IMR-90 (cell line): ENCODE measurements around the gene PCED1B. TPM values are rescaled to one million over a fixed set of nuclear protein-coding genes. Genes with fewer than 3 reads are reported as not detected.

ENCODE experiments used
- ATAC-seq: fragments of 200-7000 bp; cut with Tn5 transposase; 2 replicates; pipeline ENCODE4 v1.9.1; 2020; ENCODE audit warnings: low read depth, mild to moderate bottlenecking, moderate library complexity
- BruUV-seq: library from RNA; stranded (reverse); fragments of 400-500 nt; replicated peaks from 2 replicates; lab custom pipeline; 2021; lab: Mats Ljungman, UMichigan
- CTCF ChIA-PET: fragments of 300-600 bp; formaldehyde crosslinking; extraction: SDS; loops from one replicate; lab custom pipeline; 2021; ENCODE audit warnings: antibody characterized with exemption; lab: Yijun Ruan, JAX
- POLR2A ChIA-PET: fragments of 300-600 bp; sonication (Branson Sonifier 250); formaldehyde crosslinking; loops from one replicate; lab custom pipeline; 2022; ENCODE audit warnings: antibody characterized with exemption; ENCODE audit not compliant: unreplicated experiment; lab: Charles Lee
- DNase-seq: peaks from one replicate; pipeline ENCODE4 v3.0.0; 2013
- H2AFZ ChIP-seq: replicated peaks from 2 replicates; pipeline ENCODE3; 2013; ENCODE audit warnings: low read length, mild to moderate bottlenecking; ENCODE audit not compliant: poor library complexity
- H2AK5ac ChIP-seq: 2 replicates; pipeline ENCODE4 v1.6.1; 2013; ENCODE audit warnings: low read depth, low read length, inconsistent platforms
- H2AK9ac ChIP-seq: replicated peaks from 2 replicates; pipeline ENCODE3; 2013; ENCODE audit warnings: mild to moderate bottlenecking, low read depth, low read length, moderate library complexity; ENCODE audit not compliant: poor library complexity
- H2BK120ac ChIP-seq: 2 replicates; pipeline ENCODE4 v1.6.1; 2013; ENCODE audit warnings: low read depth, low read length, inconsistent platforms
- H2BK15ac ChIP-seq: 3 replicates; pipeline ENCODE4 v1.6.1; 2013; ENCODE audit warnings: low read depth, low read length, inconsistent platforms
- H2BK20ac ChIP-seq: 2 replicates; pipeline ENCODE4 v1.6.1; 2013; ENCODE audit warnings: low read depth, mild to moderate bottlenecking, inconsistent platforms, low read length, moderate library complexity
- H2BK5ac ChIP-seq: 2 replicates; pipeline ENCODE4 v1.6.1; 2013; ENCODE audit warnings: mild to moderate bottlenecking, low read depth, low read length, inconsistent platforms; ENCODE audit not compliant: poor library complexity, severe bottlenecking
- H3K14ac ChIP-seq: replicated peaks from 2 replicates; pipeline ENCODE4 v1.6.1; 2013; ENCODE audit warnings: low read depth, low read length, inconsistent platforms
- H3K18ac ChIP-seq: 2 replicates; pipeline ENCODE4 v1.6.1; 2013; ENCODE audit warnings: low read depth, low read length, control low read depth
- H3K23ac ChIP-seq: 2 replicates; pipeline ENCODE4 v1.6.1; 2013; ENCODE audit warnings: low read depth, low read length, inconsistent platforms
- H3K27ac ChIP-seq: 2 replicates; pipeline ENCODE4 v1.5.1; 2013; ENCODE audit warnings: mild to moderate bottlenecking, control low read depth, low read length; ENCODE audit not compliant: insufficient read depth
- H3K27me3 ChIP-seq: 2 replicates; pipeline ENCODE4 v1.6.1; 2013; ENCODE audit warnings: low read length; ENCODE audit not compliant: control insufficient read depth, insufficient read depth
- H3K36me3 ChIP-seq: 2 replicates; pipeline ENCODE4 v1.6.1; 2013; ENCODE audit warnings: low read length, mixed read lengths; ENCODE audit not compliant: control insufficient read depth, insufficient read depth
- H3K4ac ChIP-seq: 2 replicates; pipeline ENCODE4 v1.6.1; 2013; ENCODE audit warnings: low read depth, low read length, inconsistent platforms
- H3K4me1 ChIP-seq: 2 replicates; pipeline ENCODE4 v1.6.1; 2013; ENCODE audit warnings: low read length, mixed read lengths; ENCODE audit not compliant: control insufficient read depth, insufficient read depth
- H3K4me2 ChIP-seq: 2 replicates; pipeline ENCODE4 v1.6.1; 2013; ENCODE audit warnings: low read depth, mild to moderate bottlenecking, control low read depth, low read length, moderate library complexity
- H3K4me3 ChIP-seq: 2 replicates; pipeline ENCODE4 v1.5.1; 2013; ENCODE audit warnings: low read depth, mild to moderate bottlenecking, control low read depth, low read length, moderate library complexity; ENCODE audit not compliant: insufficient read depth
- H3K56ac ChIP-seq: 2 replicates; pipeline ENCODE4 v1.6.1; 2013; ENCODE audit warnings: low read length, inconsistent platforms; ENCODE audit not compliant: insufficient read depth; ENCODE audit errors: extremely low read depth
- H3K79me1 ChIP-seq, 2 experiments: 2 replicates each; pipeline ENCODE4 v1.6.1; 2013; ENCODE audit warnings: low read length in 2 of 2, inconsistent platforms in 1 of 2, low read depth in 1 of 2
- H3K9ac ChIP-seq: 2 replicates; pipeline ENCODE4 v1.6.1; 2013; ENCODE audit warnings: low read depth, low read length, control low read depth
- H3K9me1 ChIP-seq: 2 replicates; pipeline ENCODE4 v1.6.1; 2013; ENCODE audit warnings: low read length, inconsistent platforms; ENCODE audit not compliant: insufficient read depth
- H3K9me3 ChIP-seq: 2 replicates; pipeline ENCODE4 v1.6.1; 2013; ENCODE audit warnings: low read length; ENCODE audit not compliant: control insufficient read depth, insufficient read depth
- H4K20me1 ChIP-seq: 2 replicates; pipeline ENCODE4 v1.6.1; 2013; ENCODE audit warnings: low read length, inconsistent platforms; ENCODE audit not compliant: insufficient read depth
- H4K5ac ChIP-seq: 2 replicates; pipeline ENCODE4 v1.6.1; 2013; ENCODE audit warnings: mild to moderate bottlenecking, low read depth, low read length, control low read depth
- H4K8ac ChIP-seq, 2 experiments: 2 replicates each; pipeline ENCODE4 v1.6.1; 2013; ENCODE audit warnings: low read depth in 2 of 2, low read length in 2 of 2, control low read depth in 1 of 2, inconsistent platforms in 1 of 2
- H4K91ac ChIP-seq: 2 replicates; pipeline ENCODE4 v1.6.1; 2013; ENCODE audit warnings: low read depth, low read length, inconsistent platforms; ENCODE audit not compliant: insufficient read depth
- CEBPB ChIP-seq: IDR thresholded peaks from 2 replicates; pipeline ENCODE4 v1.6.1; 2012; ENCODE audit warnings: low read depth, low read length, improper control_type of control experiment
- CHD1 ChIP-seq: IDR thresholded peaks from 2 replicates; pipeline ENCODE4 v1.6.1; 2012; ENCODE audit warnings: low read depth, low read length, improper control_type of control experiment
- CTCF ChIP-seq: conservative IDR thresholded peaks from 2 replicates; pipeline ENCODE4 v1.5.1; 2012; ENCODE audit warnings: mild to moderate bottlenecking, low read depth, low read length, improper control_type of control experiment
- FOS ChIP-seq: fragments of 150-350 bp; IDR thresholded peaks from 2 replicates; pipeline ENCODE4 v1.6.1; 2016; ENCODE audit warnings: low read depth, low read length
- MAFK ChIP-seq: IDR thresholded peaks from 2 replicates; pipeline ENCODE4 v1.6.1; 2012; ENCODE audit warnings: low read depth, low read length, improper control_type of control experiment
- SMC3 ChIP-seq: fragments of 150-350 bp; IDR thresholded peaks from 2 replicates; pipeline ENCODE4 v1.6.1; 2016; ENCODE audit warnings: low read depth, mild to moderate bottlenecking, antibody characterized with exemption, low read length, moderate library complexity
- WGBS, 2 experiments: methylation state at CpG; one replicate each; pipeline versions ENCODE4 v1.1.5 to v1.1.7; 2013; ENCODE audit warnings: missing lambda C conversion rate in 2 of 2; ENCODE audit not compliant: insufficient read length in 1 of 2; ENCODE audit errors: extremely low coverage in 2 of 2; 5-methylcytosine and 5-hydroxymethylcytosine counted together
- dilution Hi-C: fragments of 300-500 bp; cut with HindIII; formaldehyde crosslinking; loops from one replicate; pipeline ENCODE4 v1.14.3; 2018; ENCODE audit warnings: low sequenced_read_pairs; ENCODE audit not compliant: unreplicated experiment
- in situ Hi-C: fragments of 300-500 bp; cut with MboI; formaldehyde crosslinking; loops from 3 replicates; pipeline ENCODE4 v1.14.3; 2019; ENCODE audit warnings: low sequenced_read_pairs, inconsistent platforms, mixed read lengths
- intact Hi-C: fragments of 100-400 bp; cut with micrococcal nuclease; formaldehyde crosslinking; loops from 2 replicates; pipeline ENCODE4 v1.10.0; 2022
- polyA plus RNA-seq, 3 experiments: library from polyadenylated mRNA; depleted of rRNA; stranded (reverse); fragments of >200 nt; gene quantifications; 2 replicates each; pipeline ENCODE4 v1.2.3, GENCODE V29; 2012; ENCODE audit warnings: low replicate concordance in 1 of 3
- total RNA-seq: library from RNA; depleted of rRNA; stranded (reverse); fragments of >200 nt; gene quantifications from 2 replicates; pipeline ENCODE4 v1.2.3, GENCODE V29; 2012

The PCED1B gene
- total and polyA plus RNA-seq, 2 of the 4 experiments (the other 2 are of a cell fraction): 0.36 to 2.6 TPM

GRCh38 chr12:47152095-47152494, 72.7 kb downstream of the PCED1B start:
- H3K9me3 ChIP-seq: no peaks in the 10 kb centered on the region; the same call in 1 of the 2 replicates
- no peak overlapping the region for H2BK5ac ChIP-seq
- ATAC-seq: no peak
- ChIA-PET POLR2A (no interaction called here), CTCF (no interaction called here)
- H3K18ac ChIP-seq: no peak overlapping the region
- no peak for TF ChIP-seq CTCF
- TF ChIP-seq CEBPB: no peak
- no peak for TF ChIP-seq MAFK
- TF ChIP-seq CHD1: no peak
- TF ChIP-seq FOS: no peak
- TF ChIP-seq SMC3: no peak
- no peak for DNase-seq
- no peaks in the 10 kb centered on the region for H4K20me1 ChIP-seq
- WGBS, 2 experiments: no CpG with 5 or more reads among the region's 1 CpG
- H2BK20ac ChIP-seq: no peak overlapping the region
- no peak overlapping the region for H3K27ac ChIP-seq
- H3K4me2 ChIP-seq: no peak overlapping the region
- no peak overlapping the region for H3K23ac ChIP-seq
- H2BK15ac ChIP-seq: no peak overlapping the region
- H2AK9ac ChIP-seq: no peak overlapping the region
- no TSS peak for BruUV-seq
- no peak overlapping the region for H3K14ac ChIP-seq
- no peak overlapping the region for H3K56ac ChIP-seq
- peaks cover 6% of the 10 kb centered on the region for H3K9me1 ChIP-seq
- no peak overlapping the region for H2AK5ac ChIP-seq
- H3K4me1 ChIP-seq: peaks cover 10% of the 10 kb centered on the region
- no peaks in the 10 kb centered on the region for H3K36me3 ChIP-seq
- H3K4me3 ChIP-seq: no peak overlapping the region
- no peak overlapping the region for H2BK120ac ChIP-seq
- H3K27me3 ChIP-seq: no peaks in the 10 kb centered on the region
- dilution Hi-C loops: no loop called here
- intact Hi-C loops: no loop called here
- no peak overlapping the region for H4K5ac ChIP-seq
- no peaks in the 10 kb centered on the region; a peak in 1 of 4 replicates for H3K79me1 ChIP-seq
- no peak overlapping the region for H3K4ac ChIP-seq
- H4K8ac ChIP-seq: no peak overlapping the region
- H4K91ac ChIP-seq: no peak overlapping the region
- H2AFZ ChIP-seq: no peak overlapping the region
- in situ Hi-C loops: no loop called here
- no peak overlapping the region for H3K9ac ChIP-seq
